HFF-Myc (cell line): Measurements from ENCODE around the gene CDH13.

Source experiments
- DNase-seq: peaks from one replicate; pipeline ENCODE4 v3.0.0-alpha.2; 2011; ENCODE audit warnings: low read depth; ENCODE audit errors: extremely low read depth
- H3K4me3 ChIP-seq: replicated peaks from 2 replicates; pipeline ENCODE4 v1.5.1; 2011; ENCODE audit warnings: low read depth, mild to moderate bottlenecking, control low read depth, low read length
- TF ChIP-seq, protein P1 (sequence below): IDR thresholded peaks from 2 replicates; pipeline ENCODE4 v1.5.1; 2012; ENCODE audit warnings: mild to moderate bottlenecking, low read depth, low read length, control low read depth; ENCODE audit errors: missing control alignments

The CDH13 gene

DNA sequence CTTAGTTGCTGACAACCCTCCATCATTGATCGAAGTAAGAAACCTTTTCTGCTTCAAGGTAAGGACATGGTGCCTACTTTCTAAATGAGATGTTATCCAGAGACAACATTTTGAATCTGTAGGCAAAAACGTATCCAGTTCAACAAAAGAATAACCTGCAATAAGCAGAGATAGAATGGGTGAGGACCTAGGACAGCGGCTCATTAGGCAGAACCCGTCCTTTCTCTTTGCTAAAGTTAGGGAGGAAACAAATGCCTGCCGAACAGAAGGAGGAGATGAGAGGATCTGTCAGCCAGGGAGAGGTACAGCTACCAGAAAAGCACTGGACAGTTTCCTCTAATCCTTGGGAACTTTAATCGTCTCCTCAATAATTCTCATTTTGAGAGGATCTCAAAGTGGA lies 183.3 kb downstream of the CDH13 start:
- no peak for DNase-seq
- no peak overlapping the region for H3K4me3 ChIP-seq
- TF ChIP-seq, protein P1, sequence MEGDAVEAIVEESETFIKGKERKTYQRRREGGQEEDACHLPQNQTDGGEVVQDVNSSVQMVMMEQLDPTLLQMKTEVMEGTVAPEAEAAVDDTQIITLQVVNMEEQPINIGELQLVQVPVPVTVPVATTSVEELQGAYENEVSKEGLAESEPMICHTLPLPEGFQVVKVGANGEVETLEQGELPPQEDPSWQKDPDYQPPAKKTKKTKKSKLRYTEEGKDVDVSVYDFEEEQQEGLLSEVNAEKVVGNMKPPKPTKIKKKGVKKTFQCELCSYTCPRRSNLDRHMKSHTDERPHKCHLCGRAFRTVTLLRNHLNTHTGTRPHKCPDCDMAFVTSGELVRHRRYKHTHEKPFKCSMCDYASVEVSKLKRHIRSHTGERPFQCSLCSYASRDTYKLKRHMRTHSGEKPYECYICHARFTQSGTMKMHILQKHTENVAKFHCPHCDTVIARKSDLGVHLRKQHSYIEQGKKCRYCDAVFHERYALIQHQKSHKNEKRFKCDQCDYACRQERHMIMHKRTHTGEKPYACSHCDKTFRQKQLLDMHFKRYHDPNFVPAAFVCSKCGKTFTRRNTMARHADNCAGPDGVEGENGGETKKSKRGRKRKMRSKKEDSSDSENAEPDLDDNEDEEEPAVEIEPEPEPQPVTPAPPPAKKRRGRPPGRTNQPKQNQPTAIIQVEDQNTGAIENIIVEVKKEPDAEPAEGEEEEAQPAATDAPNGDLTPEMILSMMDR, result no peak

DNA sequence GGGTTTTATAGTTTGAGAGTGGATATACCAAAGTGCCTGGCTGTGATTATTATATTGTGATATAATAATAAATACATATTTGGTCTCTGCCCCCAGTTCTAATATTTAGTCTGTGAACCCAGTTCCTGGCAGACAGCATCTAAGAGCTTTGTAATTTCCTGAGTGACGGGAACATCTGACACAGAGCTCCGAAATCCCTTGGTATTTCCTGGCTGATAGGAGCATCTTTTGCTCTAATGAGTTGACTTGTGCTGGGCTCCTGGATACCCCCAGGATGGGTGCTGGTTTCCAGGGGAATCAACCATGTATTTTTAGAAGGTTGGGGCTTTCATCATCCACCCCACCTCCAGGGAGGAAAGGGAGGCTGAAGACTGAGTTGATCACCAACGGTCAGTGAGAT lies 187.3 kb downstream of the CDH13 start:
- no peak overlapping the region for H3K4me3 ChIP-seq
- no peak for DNase-seq
- TF ChIP-seq, protein P1, result no peak

DNA sequence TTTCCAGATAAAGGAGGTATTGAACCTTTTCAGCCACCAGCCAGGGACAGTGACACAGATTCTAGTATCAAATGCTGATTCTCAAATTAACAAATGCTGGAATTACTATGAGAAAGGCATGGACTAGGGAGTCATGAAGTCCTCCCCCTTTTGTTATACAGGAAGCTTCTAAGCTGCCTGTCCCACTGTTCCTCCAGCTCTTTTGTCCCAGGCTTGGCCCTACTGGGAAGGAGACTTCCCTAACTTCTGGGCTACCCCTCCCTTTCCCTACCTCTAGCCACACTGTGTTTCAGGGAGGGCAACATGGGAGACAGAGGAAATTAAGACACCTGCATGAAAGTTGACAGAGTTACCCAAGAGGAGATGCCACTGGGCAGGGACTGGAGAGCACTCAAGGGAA lies 192.5 kb downstream of the CDH13 start:
- no peak overlapping the region for H3K4me3 ChIP-seq
- TF ChIP-seq, protein P1, result no peak

DNA sequence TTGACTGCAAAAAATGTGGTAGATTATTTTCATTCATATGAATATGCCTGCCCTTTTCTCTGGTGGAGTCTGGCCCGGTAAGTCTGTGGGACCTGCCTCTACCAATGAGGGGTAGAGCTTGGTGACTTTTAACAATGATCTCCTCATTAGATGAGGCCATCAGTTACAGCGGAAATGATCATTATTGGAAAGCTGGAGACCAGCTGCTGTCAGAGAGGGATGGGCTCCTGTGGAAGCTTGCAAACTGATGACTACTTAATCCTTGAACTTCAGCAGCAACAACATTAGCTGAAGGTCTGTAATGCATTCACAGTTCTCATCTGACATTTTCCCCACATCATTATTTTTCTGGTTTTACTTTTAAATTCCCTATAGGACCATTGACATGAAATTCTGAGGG lies 194.1 kb downstream of the CDH13 start:
- TF ChIP-seq, protein P1, result no peak
- DNase-seq, result no peak
- no peak overlapping the region for H3K4me3 ChIP-seq

More for the DNA sequence above, 192.5 kb downstream of the CDH13 start:
- DNase-seq, result no peak

DNA sequence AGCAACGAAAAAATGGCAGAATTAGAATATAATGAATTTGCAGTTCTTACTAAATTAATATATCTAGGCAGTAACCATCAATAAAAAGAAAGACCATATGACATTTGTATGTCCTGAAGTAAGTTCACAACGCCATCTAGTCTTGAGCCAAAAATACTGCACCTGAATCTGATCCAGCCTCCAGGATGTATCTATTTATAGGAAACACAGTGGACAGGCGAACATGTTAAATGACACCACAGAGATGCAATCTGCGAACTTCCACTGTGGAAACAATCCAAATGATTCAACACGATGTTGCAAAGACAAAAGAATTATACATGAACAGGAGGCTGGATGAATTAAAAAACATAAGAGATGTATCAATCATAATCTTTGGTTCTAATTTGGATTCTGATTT lies 197.6 kb downstream of the CDH13 start:
- TF ChIP-seq, protein P1, result no peak
- no peak for DNase-seq

DNA sequence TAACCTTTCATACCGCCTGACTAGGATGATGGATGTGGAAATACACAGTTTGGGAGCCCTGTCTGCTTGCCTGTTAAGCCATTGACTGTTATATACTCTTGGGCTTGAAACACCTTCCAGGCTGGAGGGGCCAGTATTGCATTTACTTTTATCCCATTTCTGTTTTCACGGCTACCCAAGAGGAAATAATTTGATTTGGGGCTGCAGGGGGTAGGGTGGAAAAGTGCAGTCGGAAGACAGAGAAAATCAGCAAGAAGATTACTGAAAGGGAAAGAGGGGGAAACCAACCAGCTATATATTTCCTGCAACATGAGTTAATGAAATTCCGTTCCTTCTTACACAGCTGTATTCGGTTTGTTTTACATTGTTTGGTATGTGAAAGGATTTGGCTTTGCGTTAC lies 202.5 kb downstream of the CDH13 start:
- TF ChIP-seq, protein P1, result no peak
- no peak overlapping the region for H3K4me3 ChIP-seq
- DNase-seq, result no peak

More for the DNA sequence above, 197.6 kb downstream of the CDH13 start:
- no peak overlapping the region for H3K4me3 ChIP-seq

DNA sequence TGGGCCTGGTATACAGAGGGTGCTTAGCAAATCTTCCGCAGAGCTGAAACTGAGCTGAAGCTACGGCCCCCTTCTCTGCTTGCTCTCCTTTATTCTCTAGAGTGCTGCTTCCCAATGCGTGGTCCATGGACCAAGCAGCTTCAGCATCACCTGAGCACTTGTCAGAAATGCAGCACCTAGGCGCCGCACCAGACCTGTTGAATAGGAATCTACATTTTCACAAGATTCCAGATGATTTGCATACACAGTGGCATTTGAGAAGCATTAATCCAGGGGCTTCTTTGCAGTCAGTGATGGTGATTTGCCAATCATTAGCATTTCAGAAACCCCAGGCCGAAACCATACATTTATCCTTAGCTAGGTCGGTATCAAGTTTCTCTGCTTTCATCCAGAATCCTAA lies 204.2 kb downstream of the CDH13 start:
- TF ChIP-seq, protein P1, result no peak
- no peak overlapping the region for H3K4me3 ChIP-seq
- DNase-seq, result no peak
